ENCODE results near the gene MGAT2.
"Not testable (repeated sequence)": the region's sequence is repeated elsewhere in the genome, so short reads cannot be mapped to it uniquely, and the experiment has no call there.

Gene MGAT2

DNA sequence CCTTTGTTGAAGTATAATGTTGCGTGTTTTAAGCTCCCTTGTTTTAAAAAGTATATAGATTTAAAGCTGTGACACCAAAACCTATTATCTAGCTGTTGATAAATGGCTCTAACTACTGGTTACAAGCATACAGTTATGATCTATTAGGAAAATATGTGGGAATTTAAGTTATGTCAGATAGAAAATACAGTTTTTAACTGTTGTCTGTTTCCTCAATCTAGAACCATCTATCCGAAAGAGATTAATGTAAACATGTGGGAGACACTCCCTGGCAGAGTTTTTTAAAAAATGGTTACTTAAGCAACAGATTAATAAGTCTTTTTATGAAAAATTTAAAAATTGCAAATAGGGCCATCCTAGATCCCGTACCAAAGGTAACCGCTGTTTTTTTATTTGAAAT, 8.3 kb upstream of the MGAT2 start:
- DNase-seq (ENCODE audit: low read depth in 2 of 2, low spot score in 1 of 2): no peak

DNA sequence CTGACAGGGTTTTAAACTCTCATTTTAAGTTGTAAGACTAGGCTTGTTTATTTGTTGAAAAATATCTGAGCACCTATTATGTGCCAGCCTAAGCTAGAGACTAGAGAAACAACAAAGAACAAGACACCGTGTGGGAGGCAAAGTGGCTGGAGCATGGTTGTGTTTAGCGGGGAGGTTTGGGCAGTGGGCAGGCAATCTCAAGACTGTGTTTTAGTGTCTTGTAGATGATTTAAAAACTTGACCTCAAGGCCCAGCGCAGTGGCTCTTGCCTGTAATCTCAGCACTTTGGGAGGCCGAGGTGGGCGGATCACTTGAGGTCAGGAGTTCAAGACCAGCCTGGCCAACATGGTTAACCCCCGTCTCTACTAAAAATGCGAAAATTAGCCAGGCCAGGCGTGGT, 7.9 kb upstream of the MGAT2 start:
- no peak for DNase-seq (ENCODE audit: low read depth in 2 of 2, low spot score in 1 of 2)

DNA sequence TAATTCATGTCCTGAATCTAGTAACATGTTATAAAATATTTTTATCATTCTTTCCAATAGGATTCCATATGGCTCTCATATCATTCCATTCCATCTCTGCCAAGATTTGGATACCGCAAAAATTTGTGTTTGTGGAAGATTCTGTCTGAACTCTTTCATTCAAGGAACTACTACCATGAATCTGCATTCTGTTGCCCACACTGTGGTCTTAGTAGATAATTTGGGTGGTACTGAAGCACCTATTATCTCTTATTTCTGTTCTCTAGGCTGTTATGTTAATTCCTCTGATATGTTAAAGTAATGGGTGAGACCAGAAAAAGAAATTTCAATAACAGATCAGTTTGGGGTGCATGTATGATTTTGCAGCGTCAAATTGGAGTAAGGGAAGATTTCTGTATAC, 6.4 kb upstream of the MGAT2 start:
- DNase-seq (ENCODE audit: low read depth in 2 of 2, low spot score in 1 of 2): no peak

DNA sequence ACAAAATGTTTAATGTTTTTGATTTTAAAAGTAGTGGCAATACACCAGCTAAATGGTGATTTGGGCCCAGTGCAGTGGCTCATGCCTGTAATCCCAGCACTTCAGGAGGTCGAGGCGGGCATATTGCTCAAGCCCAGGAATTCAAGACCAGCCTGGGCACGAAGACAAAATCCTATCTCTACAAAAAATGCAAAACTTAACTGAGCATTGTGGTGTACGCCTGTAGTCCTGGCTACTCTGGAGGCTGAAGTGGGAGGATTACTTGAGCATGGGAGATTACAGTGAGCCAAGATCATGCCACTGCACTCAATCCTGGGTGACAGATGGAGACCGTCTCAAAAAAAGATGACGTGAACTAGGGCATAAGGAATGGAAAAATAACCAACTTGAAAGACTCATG, 4.8 kb upstream of the MGAT2 start:
- no peak for DNase-seq (ENCODE audit: low read depth in 2 of 2, low spot score in 1 of 2)

DNA sequence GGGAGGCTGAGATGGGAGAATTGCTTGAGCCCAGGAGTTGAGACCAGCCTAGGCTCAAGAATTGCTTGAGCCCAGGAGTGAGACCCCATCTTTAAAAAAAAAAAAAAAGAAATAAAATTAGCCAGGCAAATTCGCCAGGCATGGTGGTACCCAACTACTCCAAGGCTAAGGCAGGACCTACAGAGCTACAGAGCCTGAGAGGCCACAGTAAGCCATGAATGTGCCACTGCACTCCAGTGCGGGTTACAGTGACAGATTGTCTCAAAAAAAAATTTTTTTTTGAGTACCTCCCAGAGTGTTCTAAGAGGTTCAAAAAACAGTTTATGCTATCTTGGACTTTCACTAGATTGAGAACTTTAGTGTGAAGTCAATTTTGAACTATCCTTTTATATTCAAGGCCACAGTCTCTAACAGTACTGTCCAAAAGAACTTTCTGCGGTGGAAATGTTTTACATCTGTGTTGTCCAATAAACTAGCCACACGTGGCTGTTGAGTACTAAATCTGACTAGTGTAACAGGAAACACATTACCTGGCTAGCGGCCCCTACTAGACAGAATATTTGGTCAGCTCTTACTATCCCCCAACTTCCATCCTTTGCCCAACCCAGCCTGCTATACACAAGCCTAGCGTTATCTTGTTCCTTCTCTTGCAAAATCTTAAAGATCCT, 2.6 kb upstream of the MGAT2 start:
- DNase-seq (ENCODE audit: low read depth in 2 of 2, low spot score in 1 of 2): no peak

DNA sequence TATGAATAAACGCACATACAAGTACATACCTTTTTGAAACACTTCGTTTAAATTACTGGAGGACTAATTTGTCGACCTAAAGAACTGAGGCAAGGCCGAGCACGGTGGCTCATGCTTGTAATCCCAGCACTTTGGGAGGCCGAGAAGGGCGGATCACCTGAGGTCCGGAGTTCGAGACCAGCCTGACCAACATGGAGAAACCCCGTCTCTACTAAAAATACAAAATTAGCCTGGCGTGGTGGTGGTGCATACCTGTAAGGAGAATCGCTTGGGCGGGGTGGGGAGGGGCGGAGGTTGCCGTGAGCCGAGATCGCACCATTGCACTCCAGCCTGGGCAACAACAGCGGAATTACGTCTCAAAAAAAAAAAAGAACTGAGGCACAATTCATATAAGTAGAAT, 1.3 kb upstream of the MGAT2 start:
- DNase-seq (ENCODE audit: low read depth in 2 of 2, low spot score in 1 of 2): not testable (repeated sequence)

DNA sequence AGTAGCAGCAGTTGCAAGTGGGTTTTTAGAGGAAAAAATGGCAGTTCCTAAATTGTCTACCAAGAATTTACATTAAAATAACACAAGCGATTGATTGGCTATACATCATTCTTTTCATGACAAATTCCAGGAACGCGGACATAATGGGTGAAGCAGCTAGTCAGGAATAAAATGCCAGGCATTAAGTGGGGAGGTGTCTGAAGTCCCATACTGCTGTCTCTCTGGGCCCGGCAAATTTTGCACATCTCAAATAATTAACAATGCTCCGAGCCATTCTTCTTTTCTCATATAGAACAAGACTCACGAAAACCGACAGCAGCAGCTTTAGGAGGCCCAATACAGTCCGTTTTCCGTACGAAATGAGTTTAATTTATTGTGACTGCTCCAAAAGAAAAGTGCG, 869 bp upstream of the MGAT2 start:
- DNase-seq (ENCODE audit: low read depth in 2 of 2, low spot score in 1 of 2): no peak

DNA sequence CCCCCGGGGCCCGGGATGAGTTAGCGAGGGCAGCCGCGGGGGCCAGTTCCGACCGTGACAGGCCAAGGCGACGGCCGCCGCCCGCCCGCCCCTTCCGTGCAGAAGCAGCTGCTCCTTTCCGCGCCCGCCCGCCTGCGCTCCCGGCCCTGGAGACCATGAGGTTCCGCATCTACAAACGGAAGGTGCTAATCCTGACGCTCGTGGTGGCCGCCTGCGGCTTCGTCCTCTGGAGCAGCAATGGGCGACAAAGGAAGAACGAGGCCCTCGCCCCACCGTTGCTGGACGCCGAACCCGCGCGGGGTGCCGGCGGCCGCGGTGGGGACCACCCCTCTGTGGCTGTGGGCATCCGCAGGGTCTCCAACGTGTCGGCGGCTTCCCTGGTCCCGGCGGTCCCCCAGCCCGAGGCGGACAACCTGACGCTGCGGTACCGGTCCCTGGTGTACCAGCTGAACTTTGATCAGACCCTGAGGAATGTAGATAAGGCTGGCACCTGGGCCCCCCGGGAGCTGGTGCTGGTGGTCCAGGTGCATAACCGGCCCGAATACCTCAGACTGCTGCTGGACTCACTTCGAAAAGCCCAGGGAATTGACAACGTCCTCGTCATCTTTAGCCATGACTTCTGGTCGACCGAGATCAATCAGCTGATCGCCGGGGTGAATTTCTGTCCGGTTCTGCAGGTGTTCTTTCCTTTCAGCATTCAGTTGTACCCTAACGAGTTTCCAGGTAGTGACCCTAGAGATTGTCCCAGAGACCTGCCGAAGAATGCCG, 699 bp downstream of the MGAT2 start:
- DNase-seq (ENCODE audit: low read depth in 2 of 2, low spot score in 1 of 2): no peak

DNA sequence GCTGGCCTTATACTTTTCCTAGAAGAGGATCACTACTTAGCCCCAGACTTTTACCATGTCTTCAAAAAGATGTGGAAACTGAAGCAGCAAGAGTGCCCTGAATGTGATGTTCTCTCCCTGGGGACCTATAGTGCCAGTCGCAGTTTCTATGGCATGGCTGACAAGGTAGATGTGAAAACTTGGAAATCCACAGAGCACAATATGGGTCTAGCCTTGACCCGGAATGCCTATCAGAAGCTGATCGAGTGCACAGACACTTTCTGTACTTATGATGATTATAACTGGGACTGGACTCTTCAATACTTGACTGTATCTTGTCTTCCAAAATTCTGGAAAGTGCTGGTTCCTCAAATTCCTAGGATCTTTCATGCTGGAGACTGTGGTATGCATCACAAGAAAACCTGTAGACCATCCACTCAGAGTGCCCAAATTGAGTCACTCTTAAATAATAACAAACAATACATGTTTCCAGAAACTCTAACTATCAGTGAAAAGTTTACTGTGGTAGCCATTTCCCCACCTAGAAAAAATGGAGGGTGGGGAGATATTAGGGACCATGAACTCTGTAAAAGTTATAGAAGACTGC, 1.5 kb downstream of the MGAT2 start:
- no peak for DNase-seq (ENCODE audit: low read depth in 2 of 2, low spot score in 1 of 2)

DNA sequence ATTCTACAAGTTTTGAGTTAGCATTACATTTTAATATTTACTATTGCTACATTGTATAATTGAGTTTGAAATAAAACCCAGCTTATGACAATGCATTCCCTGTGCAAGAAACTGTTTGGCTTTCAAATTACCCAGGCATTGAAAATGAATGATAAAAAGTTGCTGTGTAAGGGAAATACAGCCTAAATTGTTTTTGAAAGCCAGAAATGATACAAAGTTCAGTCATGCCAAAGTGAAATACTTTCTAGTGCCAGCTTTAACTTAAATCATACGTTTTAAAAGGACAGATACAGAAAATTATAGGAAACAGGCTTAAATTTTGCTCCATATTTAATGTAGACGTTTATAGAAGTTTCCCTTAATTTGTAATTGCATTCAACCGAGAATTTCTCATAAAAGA, 2.8 kb downstream of the MGAT2 start:
- no peak for DNase-seq (ENCODE audit: low read depth in 2 of 2, low spot score in 1 of 2)

DNA sequence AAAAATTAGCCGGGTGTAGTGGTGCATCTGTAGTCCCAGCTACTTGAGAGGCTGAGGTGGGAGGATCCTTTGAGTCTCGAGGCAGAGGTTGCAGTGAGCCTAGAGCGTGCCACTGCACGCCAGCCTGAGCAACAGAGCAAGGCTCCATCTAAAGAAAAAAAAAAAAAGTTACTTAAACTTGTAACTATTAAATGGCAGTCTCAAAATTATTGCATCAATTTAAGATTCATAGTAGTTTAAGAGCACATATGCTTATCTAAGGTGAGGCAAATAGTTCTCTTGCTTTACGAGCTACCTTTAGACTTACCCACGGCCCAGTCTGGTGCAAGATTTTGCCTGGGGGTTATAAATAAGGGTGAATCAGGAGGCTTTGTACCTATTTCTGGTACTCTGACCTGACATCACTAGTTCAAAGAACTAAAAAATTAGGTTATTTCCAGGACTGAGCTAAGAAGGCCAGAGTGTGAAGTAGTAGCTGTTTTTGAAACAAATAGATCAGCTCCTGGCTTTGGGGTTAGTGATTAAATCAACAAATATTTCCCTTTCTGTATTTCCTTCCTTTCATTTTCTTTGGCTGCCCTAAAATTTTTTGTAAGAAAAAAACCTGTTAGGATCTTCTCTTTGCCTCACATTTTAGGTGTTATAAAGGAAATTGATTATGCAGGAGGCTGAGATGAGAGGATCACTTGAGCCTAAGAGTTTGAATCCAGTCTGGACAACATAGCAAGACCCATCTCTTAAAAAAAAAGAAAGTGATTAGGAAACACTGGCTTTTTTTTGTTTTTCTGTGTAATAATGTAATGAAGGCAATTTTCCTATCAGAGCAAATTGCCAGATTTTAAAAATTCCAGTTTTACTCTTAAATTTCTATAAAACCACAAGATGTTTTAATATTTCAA, 3.6 kb downstream of the MGAT2 start:
- no peak for DNase-seq (ENCODE audit: low read depth in 2 of 2, low spot score in 1 of 2)

DNA sequence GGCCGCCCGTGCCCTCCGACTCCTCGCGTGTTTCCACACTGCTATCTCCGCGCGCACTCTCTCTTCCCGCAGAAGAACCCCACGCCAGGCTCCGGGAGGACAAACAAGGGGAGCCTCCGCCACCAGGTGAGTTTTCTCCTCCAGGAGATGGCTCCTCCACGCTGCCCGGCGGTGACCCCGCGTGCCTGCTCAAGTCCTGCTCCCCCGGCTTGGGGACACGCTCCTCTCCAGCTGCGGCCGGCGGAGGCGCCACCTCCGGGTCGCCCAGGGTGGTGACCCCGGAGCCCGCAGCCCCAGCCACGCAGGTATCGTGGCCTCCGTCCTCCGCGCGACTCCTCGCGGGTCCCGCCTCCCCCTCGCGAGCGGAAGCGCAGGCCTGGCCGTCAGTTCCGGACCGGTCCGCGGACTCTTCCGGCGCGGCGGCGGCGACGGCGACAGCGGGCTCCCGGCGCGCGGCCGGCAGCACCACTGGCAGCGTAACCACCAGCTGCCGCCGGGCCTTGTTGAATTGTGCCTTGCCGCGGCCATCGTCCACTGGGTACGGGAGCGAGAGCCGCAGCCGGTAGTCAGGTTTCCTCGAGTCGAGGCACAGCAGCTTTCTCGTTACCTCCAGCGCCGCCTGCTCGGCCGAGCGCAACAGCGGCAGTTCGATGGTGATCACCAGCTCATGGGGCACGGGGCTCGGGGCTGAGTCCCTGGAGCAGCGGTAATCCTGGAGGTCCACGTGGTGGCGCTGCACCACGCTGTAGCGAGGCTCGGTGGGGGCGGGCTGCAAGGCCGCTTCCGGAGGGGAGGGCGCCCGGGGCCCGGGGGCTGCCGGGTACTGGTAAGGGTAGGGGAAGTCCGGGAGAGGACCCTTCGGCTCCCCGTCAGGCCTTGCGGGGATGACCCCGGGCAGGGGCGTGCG, 13.3 kb downstream of the MGAT2 start:
- DNase-seq (ENCODE audit: low read depth in 2 of 2, low spot score in 1 of 2): peak; percentile 85 to 92

DNA sequence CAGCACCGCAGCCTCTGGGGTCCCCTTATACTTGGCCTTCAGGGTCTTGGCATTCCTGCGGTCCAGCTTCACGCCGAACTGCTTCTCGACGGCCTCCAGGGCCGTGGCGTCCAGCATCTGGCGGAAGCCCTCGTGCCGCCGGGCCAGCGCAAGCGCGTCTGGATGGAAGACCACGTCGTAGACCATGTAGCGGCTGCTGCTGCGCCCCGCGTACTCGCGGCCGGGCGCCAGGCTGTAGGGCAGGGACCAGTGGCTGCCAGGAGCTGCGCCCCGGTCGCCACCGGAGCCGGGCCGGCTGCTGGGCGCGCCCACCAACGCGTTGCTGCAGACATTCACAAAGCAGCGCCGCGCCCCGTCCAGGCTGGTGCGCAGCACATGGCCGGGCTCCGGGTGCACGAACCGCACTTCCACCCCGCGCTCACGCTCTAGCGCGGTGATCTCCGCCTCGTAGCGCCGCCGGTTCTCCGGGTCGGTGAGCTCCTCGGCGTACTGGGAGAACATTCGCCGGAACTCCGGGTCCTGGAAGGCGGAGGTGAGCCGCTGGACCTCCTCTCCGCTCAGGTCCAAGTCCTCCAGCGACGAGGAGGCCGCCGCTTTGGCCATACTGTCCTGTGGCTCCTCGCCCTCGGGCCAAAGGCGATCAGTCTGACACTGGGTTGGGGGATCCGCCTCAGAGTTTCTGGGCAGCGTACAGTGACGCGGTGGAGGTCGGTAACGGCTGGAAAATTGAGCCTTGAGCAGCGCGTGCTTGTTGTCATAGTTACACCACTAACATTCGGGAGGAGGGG, 14.1 kb downstream of the MGAT2 start, which contains the start of gene DNAAF2:
Gene DNAAF2 (minus strand): TSS at position 698 of the 788 bp plus-strand sequence. CDS start 95 bp downstream, at position 603.
- peak; percentile 28 to 51 for DNase-seq (ENCODE audit: low read depth in 2 of 2, low spot score in 1 of 2)

DNA sequence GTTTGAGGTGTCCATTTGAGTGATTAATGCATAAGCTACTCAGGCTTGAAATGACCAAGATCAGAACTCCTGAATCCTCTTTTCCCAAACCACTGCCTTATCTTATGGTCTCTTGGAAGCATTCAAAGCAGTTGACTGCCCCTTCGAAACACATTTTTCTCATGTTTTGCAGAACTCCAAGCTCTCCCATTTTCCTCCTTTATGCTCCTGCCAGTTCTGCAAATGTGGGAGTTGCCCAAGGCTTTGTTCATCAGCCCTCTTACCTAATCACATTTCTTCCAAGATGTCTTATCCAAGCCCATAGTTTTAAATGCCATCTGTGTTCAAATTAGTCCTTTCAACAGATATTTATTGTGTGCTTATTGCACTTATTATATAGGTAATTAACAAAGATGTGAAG, 16.3 kb downstream of the MGAT2 start:
- no peak for DNase-seq (ENCODE audit: low read depth in 2 of 2, low spot score in 1 of 2)

DNA sequence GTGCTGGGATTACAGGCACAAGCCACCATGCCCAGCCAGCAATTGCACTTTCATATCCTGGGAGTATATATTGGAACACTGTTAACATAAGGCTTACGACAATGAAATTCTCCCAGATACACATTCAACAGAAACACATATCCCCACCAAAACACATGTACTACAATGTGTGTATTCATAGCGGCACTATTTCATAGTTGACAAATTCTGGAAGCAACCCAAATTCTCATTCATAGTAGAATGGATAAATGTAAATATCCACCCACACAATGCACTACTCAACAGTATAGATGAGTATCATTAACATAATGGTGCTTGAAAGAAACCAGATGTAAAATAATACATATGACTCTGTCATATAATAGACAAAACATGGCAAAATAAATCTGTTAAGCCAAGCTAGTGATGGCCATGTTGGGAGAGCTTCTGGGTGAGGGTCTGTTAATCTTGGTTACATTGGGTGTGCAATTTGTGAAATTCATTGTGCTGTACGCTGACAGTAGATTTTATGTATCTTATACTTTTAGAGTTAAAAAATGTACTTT, 17.0 kb downstream of the MGAT2 start:
- no peak for DNase-seq (ENCODE audit: low read depth in 2 of 2, low spot score in 1 of 2)

DNA sequence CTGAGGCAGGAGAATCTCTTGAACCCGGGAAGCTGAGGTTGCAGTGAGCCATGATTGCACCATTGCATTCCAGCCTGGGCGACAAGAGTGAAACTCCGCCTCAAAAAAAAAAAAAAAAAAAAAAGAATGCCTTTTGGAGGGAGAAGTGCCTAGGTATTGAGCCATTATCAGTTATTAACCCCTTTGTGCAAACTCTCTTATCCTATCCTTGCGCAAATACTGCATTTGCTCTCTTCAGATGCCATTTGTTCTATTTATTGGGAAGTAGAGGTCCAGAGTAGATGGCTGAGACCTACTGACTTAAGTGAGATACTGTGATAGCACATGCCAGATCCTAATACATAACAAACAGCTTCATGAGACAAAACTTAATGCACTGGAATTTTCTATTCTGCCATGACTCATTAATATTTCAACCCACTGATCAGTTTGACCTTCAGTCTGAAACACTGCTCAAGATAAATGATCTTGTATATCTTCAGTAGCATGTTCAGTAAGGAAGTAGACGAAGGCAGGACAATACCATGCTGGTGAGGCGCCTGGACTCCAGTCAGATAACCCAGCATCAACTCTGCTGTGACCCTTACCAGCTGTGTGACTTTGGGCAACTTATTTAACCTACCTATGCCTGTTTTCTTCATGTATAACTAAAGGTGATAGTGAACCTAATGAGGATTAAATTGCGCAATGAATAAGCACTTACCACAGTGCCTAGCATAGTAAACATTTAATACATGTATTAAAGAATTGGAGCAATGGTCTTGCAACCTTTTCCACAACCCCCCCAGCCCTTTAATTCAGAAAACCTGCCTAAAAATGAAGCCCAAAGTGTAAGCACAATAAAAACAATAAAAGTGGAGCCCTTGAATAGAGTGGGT, 20.2 kb downstream of the MGAT2 start:
- no peak for DNase-seq (ENCODE audit: low read depth in 2 of 2, low spot score in 1 of 2)

DNA sequence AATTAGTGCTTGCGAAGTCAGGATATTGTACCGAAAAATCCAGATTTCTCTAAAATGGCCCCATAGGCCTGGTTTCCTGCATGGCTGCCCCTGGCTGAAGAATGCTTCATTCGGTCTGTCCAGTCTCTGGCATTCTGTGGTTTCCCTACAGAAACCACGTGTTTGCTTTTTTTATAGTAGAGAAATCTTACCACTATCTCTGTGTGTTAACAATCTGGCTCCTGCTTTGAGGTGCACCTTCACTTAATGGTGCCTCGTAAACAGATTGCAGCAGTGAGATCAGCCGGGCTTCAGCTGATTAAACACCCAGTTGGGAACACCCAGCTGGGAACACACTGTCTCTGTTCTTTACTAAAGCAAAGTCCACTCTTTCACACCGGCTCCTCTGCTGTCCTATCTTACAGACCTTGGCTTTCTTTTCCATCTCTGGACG, 21.1 kb downstream of the MGAT2 start:
- no peak for DNase-seq (ENCODE audit: low read depth in 2 of 2, low spot score in 1 of 2)

DNA sequence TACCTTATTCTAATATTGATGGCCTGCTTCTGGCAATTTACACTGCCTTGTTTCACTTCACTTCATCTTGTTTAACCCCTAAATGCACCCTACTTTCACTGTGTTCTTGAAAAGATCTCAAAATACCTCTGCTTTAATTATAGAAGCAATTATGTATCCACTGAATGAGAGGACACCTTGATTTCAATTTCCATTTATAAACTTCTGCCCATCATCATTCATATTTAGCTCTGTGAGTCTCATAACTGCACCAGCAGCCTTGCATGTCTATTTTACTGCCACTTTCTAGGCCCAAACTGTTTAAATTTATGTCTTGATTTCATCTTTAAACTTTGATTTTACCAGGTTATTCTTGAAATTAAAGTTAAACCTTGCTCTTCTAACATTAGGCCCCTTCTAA, 21.6 kb downstream of the MGAT2 start:
- DNase-seq (ENCODE audit: low read depth in 2 of 2, low spot score in 1 of 2): no peak
